Panc1 (cell line): ENCODE data around the gene RFC2. TPM values are rescaled to one million over a fixed set of nuclear protein-coding genes. Genes with fewer than 3 reads are reported as not detected.

Experiments
- ATAC-seq: fragments of 200-7000 bp; cut with Tn5 transposase; 2 replicates; pipeline ENCODE4 v1.9.1; 2020; ENCODE audit warnings: mild to moderate bottlenecking, moderate library complexity
- BruUV-seq: library from RNA; stranded (reverse); fragments of 400-500 nt; replicated peaks from 2 replicates; lab custom pipeline; 2021; lab: Mats Ljungman, UMichigan
- CTCF ChIA-PET: fragments of 300-600 bp; sonication (Branson Sonifier 250); formaldehyde crosslinking; loops from one replicate; lab custom pipeline; 2022; ENCODE audit warnings: antibody characterized with exemption; lab: Charles Lee
- POLR2A ChIA-PET: fragments of 300-600 bp; sonication (Branson Sonifier 250); formaldehyde crosslinking; loops from one replicate; lab custom pipeline; 2022; ENCODE audit warnings: antibody characterized with exemption; lab: Charles Lee
- DNase-seq: peaks from one replicate; pipeline ENCODE4 v3.0.0-alpha.2; 2010; ENCODE audit warnings: low read depth, low spot score
- H3K27ac ChIP-seq: 2 replicates; pipeline ENCODE4 v1.5.1; 2011; ENCODE audit warnings: mild to moderate bottlenecking, low read length, inconsistent platforms
- H3K27me3 ChIP-seq: fragments of 200-500 bp; sonication (Bioruptor generic); 2 replicates; pipeline ENCODE4 v1.6.0; 2014; ENCODE audit warnings: low read length, inconsistent platforms; ENCODE audit not compliant: control insufficient read depth, insufficient read depth
- H3K36me3 ChIP-seq: fragments of 200-500 bp; sonication (Bioruptor generic); 2 replicates; pipeline ENCODE4 v1.5.1; 2014; ENCODE audit warnings: inconsistent platforms, mild to moderate bottlenecking, low read length, moderate library complexity; ENCODE audit not compliant: control insufficient read depth, insufficient read depth
- H3K4me1 ChIP-seq: 2 replicates; pipeline ENCODE4 v1.5.1; 2011; ENCODE audit warnings: inconsistent platforms, mild to moderate bottlenecking, low read length, moderate library complexity; ENCODE audit not compliant: control insufficient read depth, insufficient read depth
- H3K4me3 ChIP-seq, 2 experiments: 2 replicates each; pipeline ENCODE4 v1.5.1; 2011 to 2012; ENCODE audit warnings: low read depth in 2 of 2, low read length in 2 of 2, mild to moderate bottlenecking in 2 of 2, inconsistent platforms in 1 of 2, moderate library complexity in 1 of 2
- H3K9me3 ChIP-seq: fragments of 200-500 bp; sonication (Bioruptor generic); 2 replicates; pipeline ENCODE4 v1.5.1; 2014; ENCODE audit warnings: low read depth, mild to moderate bottlenecking, inconsistent platforms, low read length, moderate library complexity; ENCODE audit not compliant: control insufficient read depth, insufficient read depth
- CTCF ChIP-seq: fragments of 450-650 bp; IDR thresholded peaks from 2 replicates; pipeline ENCODE4 v1.5.1; 2017; ENCODE audit warnings: mild to moderate bottlenecking
- POLR2AphosphoS5 ChIP-seq: IDR thresholded peaks from 2 replicates; pipeline ENCODE4 v1.6.1; 2012; ENCODE audit warnings: mild to moderate bottlenecking, low read depth, low read length, moderate library complexity
- REST ChIP-seq, 2 experiments: IDR thresholded peaks; 2 replicates each; pipeline ENCODE4 v1.6.1; 2011 to 2012; ENCODE audit warnings: low read depth in 2 of 2, control low read depth in 1 of 2, low read length in 1 of 2, mild to moderate bottlenecking in 1 of 2, moderate library complexity in 1 of 2; ENCODE audit not compliant: insufficient read depth in 1 of 2
- SIN3A ChIP-seq: IDR thresholded peaks from 2 replicates; pipeline ENCODE4 v1.6.1; 2012; ENCODE audit warnings: low read depth, mild to moderate bottlenecking, low read length, moderate library complexity, borderline replicate concordance; ENCODE audit not compliant: insufficient read depth
- TCF7L2 ChIP-seq: IDR thresholded peaks from 2 replicates; pipeline ENCODE4 v1.6.1; 2011; ENCODE audit warnings: mild to moderate bottlenecking, low read depth, low read length, inconsistent platforms
- in situ Hi-C: cut with HindIII; loops from 2 replicates; pipeline ENCODE4 v1.10.0; 2016; ENCODE audit warnings: low sequenced_read_pairs, low pct_unique_long_range_greater_than_20kb
- intact Hi-C: fragments of 100-400 bp; cut with micrococcal nuclease; formaldehyde crosslinking; loops from one replicate; pipeline ENCODE4 v1.10.0; 2022; ENCODE audit not compliant: unreplicated experiment
- total RNA-seq: library from RNA; stranded (reverse); gene quantifications from one replicate; pipeline ENCODE4 v1.2.1, GENCODE V29; 2021; ENCODE audit not compliant: unreplicated experiment

Gene RFC2
- total RNA-seq, 1 experiment from 2014 or later: 56.2 TPM

GRCh38 chr7:74217455-74218342, 36.5 kb downstream of the RFC2 start:
- Histone ChIP-seq H3K9me3 (no peaks in the 10 kb centered on the region), H3K4me3 (no peak overlapping the region), H3K4me1 (no peaks in the 10 kb centered on the region), H3K27me3 (no peaks in the 10 kb centered on the region), H3K36me3 (no peaks in the 10 kb centered on the region), H3K27ac (no peak overlapping the region)
- intact Hi-C loops (no loop called here), in situ Hi-C loops (no loop called here)
- ChIA-PET CTCF (no interaction called here), POLR2A (interaction anchor here (0.6 kb wide), 1 partner anchor 14 kb away, joined by 4 read pairs; no protein-coding TSS in a partner anchor)
- no peak for TF ChIP-seq POLR2AphosphoS5
- no peak for TF ChIP-seq TCF7L2
- TF ChIP-seq CTCF: no peak
- no peak for ATAC-seq
- DNase-seq: no peak
- BruUV-seq: no TSS peak

GRCh38 chr7:74216361-74216761, 37.8 kb downstream of the RFC2 start:
- ChIA-PET POLR2A (interaction anchor here (0.6 kb wide), 1 partner anchor 511 kb away, joined by 3 read pairs; no protein-coding TSS in a partner anchor), CTCF (no interaction called here)
- DNase-seq: no peak
- intact Hi-C loops (no loop called here), in situ Hi-C loops (no loop called here)
- no peaks in the 10 kb centered on the region for H3K9me3 ChIP-seq
- no peaks in the 10 kb centered on the region for H3K36me3 ChIP-seq
- H3K27me3 ChIP-seq: no peaks in the 10 kb centered on the region
- no peaks in the 10 kb centered on the region for H3K4me1 ChIP-seq
- no peak overlapping the region for H3K27ac ChIP-seq
- no peak for TF ChIP-seq SIN3A
- TF ChIP-seq POLR2AphosphoS5: no peak
- TF ChIP-seq REST (IDR thresholded peaks at IDR 0.05; ENCODE audit: insufficient read depth in 1 of 2, low read depth in 2 of 2, low read length in 1 of 2): no peak
- TF ChIP-seq TCF7L2: no peak
- no peak for TF ChIP-seq CTCF
- no peak overlapping the region for H3K4me3 ChIP-seq
- BruUV-seq: no TSS peak
- no peak for ATAC-seq
